HG03432 (cell line): ENCODE data around the gene NFKB2.

Source experiments
- ATAC-seq: cut with Tn5 transposase; IDR thresholded peaks from one replicate; pipeline ENCODE4 v1.9.1; 2021; ENCODE audit warnings: mild to moderate bottlenecking, moderate library complexity; ENCODE audit not compliant: unreplicated experiment

The NFKB2 gene

DNA sequence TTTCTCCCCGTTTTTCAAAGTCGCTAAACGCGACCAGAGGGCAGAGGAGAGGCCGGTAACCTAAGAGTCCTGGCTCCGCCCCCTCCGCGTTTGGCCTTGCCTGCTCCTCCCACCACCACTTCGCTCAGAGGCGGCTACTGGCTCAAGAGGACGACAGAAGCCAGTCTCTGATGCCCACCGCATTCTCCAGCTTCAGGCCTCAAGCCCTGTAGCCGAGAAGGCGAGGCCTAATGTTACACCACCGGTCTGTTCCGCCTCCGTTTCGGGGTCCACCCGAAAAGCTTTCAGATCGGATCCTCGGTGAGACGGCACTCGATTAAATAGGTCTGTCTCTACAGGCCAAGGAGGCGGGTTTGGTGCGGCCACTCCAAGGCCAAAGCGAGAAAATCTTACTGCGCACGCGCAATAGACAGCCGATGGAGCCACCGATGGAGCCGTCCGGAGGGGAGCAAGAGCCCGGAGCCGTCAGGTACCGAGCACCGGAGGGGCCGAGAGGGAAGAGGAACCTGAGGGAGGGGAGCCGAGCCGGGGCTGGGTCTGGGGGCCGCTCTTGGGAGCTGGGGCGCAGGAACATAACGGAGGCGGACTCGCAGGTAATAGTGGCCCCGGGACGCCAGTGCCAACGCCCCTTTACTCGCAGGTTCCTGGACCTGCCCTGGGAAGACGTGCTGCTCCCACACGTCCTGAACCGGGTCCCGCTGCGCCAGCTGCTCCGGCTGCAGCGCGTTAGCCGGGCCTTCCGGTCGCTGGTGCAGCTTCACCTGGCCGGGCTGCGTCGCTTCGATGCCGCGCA, 25.4 kb downstream of the NFKB2 start, which contains the start of gene FBXL15:
Gene FBXL15, plus strand, starts transcription at position 123 of the 793 bp plus-strand sequence. Its CDS starts 294 bp downstream, at position 417.
- ATAC-seq: peak; percentile 73

DNA sequence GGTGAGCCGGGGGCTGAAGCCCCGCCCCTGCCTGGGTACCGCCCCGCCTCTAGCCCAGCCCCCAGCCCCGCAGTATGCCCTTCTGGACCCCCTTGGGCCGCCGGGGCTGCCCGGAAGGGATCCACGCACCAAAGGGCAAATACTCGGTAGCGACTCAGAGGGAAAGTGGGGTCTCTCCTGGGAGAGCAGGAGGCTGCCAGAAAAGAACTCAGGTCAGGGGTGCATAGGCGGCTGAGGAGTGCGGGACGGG, 25.9 kb downstream of the NFKB2 start:
- peak; percentile 5 for ATAC-seq

GRCh38 chr10:102421757-102422512, 26.4 kb downstream of the NFKB2 start:
- ATAC-seq: no peak

GRCh38 chr10:102422545-102423129, 27.1 kb downstream of the NFKB2 start:
- ATAC-seq: no peak

DNA sequence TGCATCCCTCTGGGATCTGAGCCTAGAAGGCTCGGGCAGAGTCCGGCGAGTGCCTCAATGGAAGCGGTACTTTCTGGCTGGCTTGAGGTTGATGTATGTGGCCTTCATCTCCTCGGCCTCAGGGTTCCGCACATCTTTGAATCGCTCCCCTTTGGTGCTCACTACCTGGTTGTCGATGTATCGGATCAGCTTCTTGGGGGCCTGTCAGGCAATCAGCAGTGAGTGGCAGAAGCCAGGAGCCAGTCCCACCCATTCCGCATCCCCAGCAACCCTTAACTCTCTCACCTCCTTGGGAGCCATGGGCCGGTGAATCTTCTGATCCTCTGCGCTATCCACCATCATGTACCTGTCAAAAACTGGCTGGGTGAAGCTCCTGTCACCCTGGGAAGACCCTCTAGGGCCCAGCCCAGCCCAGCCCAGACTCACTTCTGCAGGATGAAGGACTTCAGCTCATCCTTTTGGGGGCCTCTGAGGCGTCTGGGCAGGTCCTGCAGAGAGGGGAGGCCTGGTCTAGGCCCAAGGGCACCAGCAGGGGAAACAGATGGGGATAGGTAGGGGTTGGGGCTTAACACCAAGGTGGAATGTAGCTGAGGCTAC, 28.0 kb downstream of the NFKB2 start:
- ATAC-seq: no peak

- ATAC-seq: no peak
Observed at GRCh38 chr10:102424145-102424544, 28.6 kb downstream of the NFKB2 start.

- ATAC-seq: no peak
Observed at GRCh38 chr10:102424916-102425315, 29.4 kb downstream of the NFKB2 start.

- no peak for ATAC-seq
Observed at GRCh38 chr10:102425444-102425843, 29.9 kb downstream of the NFKB2 start.

GRCh38 chr10:102426803-102427287, 31.3 kb downstream of the NFKB2 start:
- no peak for ATAC-seq

- no peak for ATAC-seq
Observed at GRCh38 chr10:102429468-102429867, 34.0 kb downstream of the NFKB2 start.

- peak; percentile 1 for ATAC-seq
Observed at GRCh38 chr10:102431452-102432124, 36.1 kb downstream of the NFKB2 start.

DNA sequence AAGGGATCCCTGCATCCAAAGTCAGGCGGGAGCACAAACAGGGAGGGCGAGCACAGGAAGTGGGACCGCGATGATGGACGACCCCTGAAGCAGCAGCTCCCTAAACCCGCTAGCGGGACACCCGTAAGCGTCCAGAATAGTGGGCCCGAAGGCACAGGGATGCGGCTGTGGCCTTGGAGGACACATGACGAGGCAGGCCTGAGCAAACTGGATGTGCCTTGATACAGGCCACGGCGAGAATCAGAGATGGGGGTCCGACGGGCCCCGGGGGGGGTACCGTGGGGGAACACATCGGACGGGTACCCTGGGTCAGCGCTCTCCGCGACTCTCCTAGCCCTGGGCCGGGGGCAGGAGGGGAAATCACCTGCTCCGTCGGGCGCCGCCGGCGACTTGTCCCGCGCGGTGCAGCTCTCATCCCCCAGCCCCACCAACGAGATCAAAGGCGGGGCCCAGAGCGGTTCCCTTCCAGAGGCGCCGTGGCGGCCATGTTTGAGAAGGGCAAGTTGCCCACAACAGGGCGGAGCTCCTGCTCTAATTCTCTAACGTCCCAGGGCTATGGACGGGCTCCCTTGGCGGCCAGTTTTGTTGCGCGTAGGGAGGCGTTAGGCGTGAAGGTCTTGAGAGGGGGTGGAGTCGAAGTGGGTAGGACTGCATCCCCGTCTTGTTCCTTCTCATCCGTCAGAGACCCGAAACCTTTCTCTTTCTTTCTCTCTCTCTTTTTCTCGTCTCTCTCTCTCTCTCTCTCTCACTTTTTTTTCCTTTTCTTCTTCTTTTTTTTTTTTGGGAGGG, 36.9 kb downstream of the NFKB2 start, which contains the start of gene CUEDC2:
Gene CUEDC2, minus strand, starts transcription at position 413 of the 789 bp plus-strand sequence. CDS start 7,386 bp downstream, outside the sequence.
- peak; percentile 86 for ATAC-seq

DNA sequence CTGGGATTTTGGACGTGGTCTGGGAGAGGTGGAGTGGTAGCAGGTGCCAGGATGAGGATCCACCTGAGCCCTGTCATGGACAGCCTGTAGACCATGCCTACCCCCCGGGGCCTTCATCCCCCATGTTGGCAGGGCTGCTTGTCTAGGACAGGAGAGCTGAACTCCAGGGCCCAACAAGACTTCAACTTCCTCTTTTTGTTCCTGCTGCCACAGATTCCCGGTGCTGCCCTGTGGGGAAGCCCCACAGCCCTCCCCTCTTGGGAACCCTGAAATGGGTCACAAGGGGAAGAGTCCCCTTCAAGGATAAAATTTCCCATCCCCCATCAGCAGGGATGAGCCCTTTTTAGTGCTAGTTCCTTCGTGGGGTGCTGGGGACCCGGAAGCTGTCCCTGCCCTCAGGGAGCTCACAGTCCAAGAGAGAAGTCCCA, 38.1 kb downstream of the NFKB2 start:
- ATAC-seq: no peak

GRCh38 chr10:102434394-102435132, 39.1 kb downstream of the NFKB2 start:
- ATAC-seq: no peak

DNA sequence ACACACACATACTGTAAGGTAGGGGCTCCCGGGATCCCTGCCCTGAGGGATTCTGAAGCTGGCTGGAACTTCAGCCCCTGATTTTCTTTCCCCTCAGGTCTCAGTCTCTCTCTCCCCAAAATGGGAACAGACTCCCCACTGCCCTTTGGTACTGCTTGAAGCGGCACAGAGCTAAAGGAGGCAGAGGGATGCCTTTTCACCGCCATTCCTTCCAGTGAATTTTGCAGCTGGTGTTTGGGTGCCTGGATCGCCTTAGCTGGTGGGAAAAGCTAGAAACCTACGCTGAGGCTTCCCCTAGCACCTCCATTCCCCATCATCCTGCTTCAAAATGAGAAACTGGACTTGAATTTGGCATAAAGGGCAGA, 39.6 kb downstream of the NFKB2 start:
- ATAC-seq: no peak

- ATAC-seq: no peak
Observed at GRCh38 chr10:102435529-102436233, 40.2 kb downstream of the NFKB2 start.

- no peak for ATAC-seq
Observed at GRCh38 chr10:102436312-102436711, 40.8 kb downstream of the NFKB2 start.

GRCh38 chr10:102437515-102437914, 42.0 kb downstream of the NFKB2 start:
- no peak for ATAC-seq

GRCh38 chr10:102438374-102438773, 42.9 kb downstream of the NFKB2 start:
- ATAC-seq: no peak
